ENCODE measurements around the gene SIVA1.

GRCh38 chr14:104780513-104781030, 27.6 kb downstream of the SIVA1 start:
- TF ChIP-seq POLR2A (IDR thresholded peaks at IDR 0.05): no peak
- TF ChIP-seq CTCF (IDR thresholded peaks at IDR 0.05): no peak
- TF ChIP-seq POLR2AphosphoS5 (IDR thresholded peaks at IDR 0.05): no peak

Measured in transverse colon (tissue), 4 donors.